Natural killer cell treated with Interleukin-12 subunit alpha and Interleukin-12 subunit beta and Interleukin-15 and Interleukin-18, amount 100 ng/mL, for 72 hours (primary cell): ENCODE results near the gene MEGF6. TPM values are rescaled to one million over a fixed set of nuclear protein-coding genes. Genes with fewer than 3 reads are reported as not detected.

Experiments
- ATAC-seq, 2 donors: fragments of 150-1000 bp; cut with Tn5 transposase in 1 of 2; sonication (Bioruptor Pico), chemical (Tn5 transposase) in 1 of 2; 2 replicates each; pipeline ENCODE4 v1.10.0; 2021
- DNase-seq: peaks from one replicate; pipeline ENCODE4 v3.0.0; 2022; ENCODE audit warnings: low spot score
- H3K27ac Mint-ChIP-seq, 2 donors: 1 replicate in 1 of 2; 2 replicates in 1 of 2; pipeline ENCODE4 v1.8.0; 2022; ENCODE audit warnings: mixed read lengths in 2 of 2, mild to moderate bottlenecking in 1 of 2, moderate library complexity in 1 of 2
- H3K27me3 Mint-ChIP-seq, 2 donors: 1 replicate in 1 of 2; 2 replicates in 1 of 2; pipeline ENCODE4 v1.8.0; 2022; ENCODE audit warnings: mixed read lengths in 2 of 2
- H3K36me3 Mint-ChIP-seq: one replicate; pipeline ENCODE4 v1.8.0; 2022; ENCODE audit warnings: mixed read lengths
- H3K4me1 Mint-ChIP-seq, 2 donors: 1 replicate in 1 of 2; 2 replicates in 1 of 2; pipeline ENCODE4 v1.8.0; 2022; ENCODE audit warnings: low read depth in 2 of 2, mixed read lengths in 2 of 2, mild to moderate bottlenecking in 1 of 2
- H3K4me3 Mint-ChIP-seq: one replicate; pipeline ENCODE4 v1.8.0; 2022; ENCODE audit warnings: mixed read lengths
- H3K9me3 Mint-ChIP-seq: 2 replicates; pipeline ENCODE4 v1.8.0; 2022; ENCODE audit warnings: mixed read lengths
- total RNA-seq, 2 donors: library from RNA; stranded (reverse); gene quantifications; one replicate each; pipeline ENCODE4 v1.2.3, GENCODE V29; 2022

MEGF6 gene
- total RNA-seq, 2 donors from 2014 or later = 0.36 to 1.6 TPM

DNA sequence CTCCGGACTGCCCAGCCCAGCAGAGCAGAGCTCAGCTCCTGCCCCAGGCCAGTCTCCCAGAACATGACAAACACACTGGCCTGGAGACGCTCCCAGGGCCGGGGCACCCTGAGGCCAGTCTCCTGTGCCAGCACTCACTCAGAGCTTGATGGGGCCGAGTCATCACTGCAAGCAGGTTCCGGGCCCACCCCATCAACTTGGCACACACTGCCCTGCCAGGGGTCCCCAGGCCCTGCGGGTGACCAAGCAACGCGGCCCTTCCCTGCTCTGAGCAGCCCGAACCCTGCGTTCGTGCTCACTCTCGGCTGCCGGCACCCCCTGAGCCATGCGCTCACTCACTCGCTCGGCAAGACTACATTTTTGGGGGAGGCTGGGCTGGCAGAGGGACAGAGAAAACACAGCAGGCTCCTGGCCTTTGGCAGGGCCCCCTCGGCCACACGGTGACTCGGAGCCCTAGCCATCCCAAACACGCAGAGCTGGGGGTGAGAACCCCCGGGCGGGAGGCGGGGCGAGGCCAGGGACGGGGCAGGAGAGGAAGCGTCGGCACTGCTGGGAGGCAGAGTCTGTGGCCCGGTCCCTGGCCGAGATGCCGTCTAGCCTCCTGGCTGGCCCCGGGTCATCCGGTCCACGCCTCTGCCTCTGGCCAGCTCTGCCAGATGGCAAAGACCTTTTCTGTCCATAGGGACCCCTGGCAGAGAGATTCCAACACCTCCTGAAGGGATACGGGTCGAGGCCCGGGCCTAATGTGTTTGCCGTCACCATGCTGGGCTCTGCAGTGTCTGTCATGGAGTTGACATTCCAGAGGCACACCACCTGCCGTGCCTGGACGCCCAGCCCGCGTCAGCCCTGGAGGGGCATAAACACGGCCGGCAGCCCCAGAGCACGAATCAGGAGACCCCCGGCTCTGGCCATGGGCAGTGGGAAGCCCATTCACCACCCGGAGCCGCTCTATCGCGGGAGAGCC, 68.0 kb downstream of the MEGF6 start:
- Mint-ChIP-seq H3K9me3 (no peaks in the 10 kb centered on the region), H3K4me1 (no peaks in the 10 kb centered on the region), H3K27me3 (no peaks in the 10 kb centered on the region), H3K27ac (no peak overlapping the region), H3K36me3 (no peaks in the 10 kb centered on the region), H3K4me3 (no peak overlapping the region)
- DNase-seq (no peak), ATAC-seq (no peak)

- Mint-ChIP-seq H3K4me3 (no peak overlapping the region), H3K36me3 (no peaks in the 10 kb centered on the region), H3K27me3 (no peaks in the 10 kb centered on the region), H3K9me3 (no peaks in the 10 kb centered on the region), H3K27ac (no peak overlapping the region), H3K4me1 (no peaks in the 10 kb centered on the region)
- DNase-seq (no peak), ATAC-seq (no peak)
Measured at GRCh38 chr1:3542676-3543075, 68.6 kb downstream of the MEGF6 start.

DNA sequence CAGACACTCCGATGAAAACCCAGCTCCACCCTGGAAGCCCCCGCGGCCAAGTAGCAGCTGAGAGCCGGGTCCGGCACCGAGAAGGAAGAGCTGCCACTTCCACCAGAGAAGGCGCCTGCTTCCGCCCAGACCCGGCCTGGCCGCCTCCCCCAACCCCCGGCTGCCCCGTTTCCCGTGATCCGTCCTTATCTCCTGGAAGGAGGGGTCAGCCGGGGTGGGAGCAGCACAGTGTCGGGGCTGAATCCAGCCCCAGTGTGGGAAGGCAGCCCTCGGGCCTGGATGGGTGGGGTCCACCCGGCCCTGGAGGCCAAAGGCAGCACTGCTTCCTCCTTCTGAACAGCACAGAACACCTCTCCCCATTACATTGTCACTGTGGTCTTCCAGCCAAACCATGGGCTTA, 69.4 kb downstream of the MEGF6 start:
- H3K9me3 Mint-ChIP-seq = no peaks in the 10 kb centered on the region
- H3K27ac Mint-ChIP-seq = no peak overlapping the region
- H3K36me3 Mint-ChIP-seq = no peaks in the 10 kb centered on the region
- no peak for ATAC-seq
- no peaks in the 10 kb centered on the region for H3K27me3 Mint-ChIP-seq
- H3K4me3 Mint-ChIP-seq = no peak overlapping the region
- DNase-seq = no peak
- no peaks in the 10 kb centered on the region for H3K4me1 Mint-ChIP-seq

GRCh38 chr1:3541465-3541864, 69.8 kb downstream of the MEGF6 start:
- ATAC-seq (no peak), DNase-seq (no peak)
- no peaks in the 10 kb centered on the region for H3K27me3 Mint-ChIP-seq
- H3K36me3 Mint-ChIP-seq = no peaks in the 10 kb centered on the region
- H3K4me1 Mint-ChIP-seq = no peaks in the 10 kb centered on the region
- H3K9me3 Mint-ChIP-seq = no peaks in the 10 kb centered on the region
- no peak overlapping the region for H3K27ac Mint-ChIP-seq
- H3K4me3 Mint-ChIP-seq = no peak overlapping the region

GRCh38 chr1:3540876-3541275, 70.4 kb downstream of the MEGF6 start:
- Mint-ChIP-seq H3K27me3 (no peaks in the 10 kb centered on the region), H3K36me3 (no peaks in the 10 kb centered on the region)

GRCh38 chr1:3539707-3540425, 71.4 kb downstream of the MEGF6 start:
- ATAC-seq (no peak), DNase-seq (no peak)
- Mint-ChIP-seq H3K4me1 (no peaks in the 10 kb centered on the region), H3K9me3 (no peaks in the 10 kb centered on the region), H3K27me3 (no peaks in the 10 kb centered on the region), H3K27ac (no peak overlapping the region), H3K4me3 (no peak overlapping the region), H3K36me3 (no peaks in the 10 kb centered on the region)

More at GRCh38 chr1:3540876-3541275, 70.4 kb downstream of the MEGF6 start:
- no peaks in the 10 kb centered on the region for H3K4me1 Mint-ChIP-seq
- no peak overlapping the region for H3K4me3 Mint-ChIP-seq
- no peak for ATAC-seq
- no peak overlapping the region for H3K27ac Mint-ChIP-seq
- no peaks in the 10 kb centered on the region for H3K9me3 Mint-ChIP-seq
- DNase-seq = no peak

GRCh38 chr1:3537359-3537758, 73.9 kb downstream of the MEGF6 start:
- Mint-ChIP-seq H3K27ac (no peak overlapping the region), H3K27me3 (no peaks in the 10 kb centered on the region), H3K9me3 (no peaks in the 10 kb centered on the region), H3K4me3 (no peak overlapping the region), H3K4me1 (no peaks in the 10 kb centered on the region), H3K36me3 (no peaks in the 10 kb centered on the region)
- ATAC-seq = no peak
- DNase-seq = no peak

GRCh38 chr1:3536420-3537195, 74.7 kb downstream of the MEGF6 start:
- Mint-ChIP-seq H3K36me3 (no peaks in the 10 kb centered on the region), H3K27me3 (peaks cover 0 to 2% of the 10 kb centered on the region in 2 donors), H3K27ac (no peak overlapping the region), H3K9me3 (no peaks in the 10 kb centered on the region), H3K4me1 (no peaks in the 10 kb centered on the region), H3K4me3 (no peak overlapping the region)
- DNase-seq (no peak), ATAC-seq (no peak)

DNA sequence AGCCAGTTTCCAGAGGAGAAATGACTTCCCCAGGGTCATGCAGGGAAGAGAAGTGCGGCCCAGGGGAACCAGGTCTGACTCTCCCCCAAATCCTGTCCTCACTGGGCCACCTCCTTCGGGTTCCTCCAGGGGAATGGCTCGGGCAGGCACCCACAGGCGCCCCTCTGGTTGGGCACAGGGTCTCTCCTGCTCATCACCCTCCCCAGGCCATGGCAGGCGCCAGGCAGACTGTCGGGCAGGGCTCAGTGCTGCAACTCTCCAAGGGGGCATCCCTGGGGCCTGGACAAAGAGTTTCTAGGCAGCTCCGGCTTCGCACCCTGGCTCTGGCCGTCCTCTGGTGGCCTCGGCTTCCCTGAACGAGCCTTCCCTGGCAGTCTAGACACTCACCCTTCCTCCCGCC, 75.6 kb downstream of the MEGF6 start:
- Mint-ChIP-seq H3K9me3 (no peaks in the 10 kb centered on the region), H3K27me3 (peaks cover 0 to 5% of the 10 kb centered on the region in 2 donors), H3K4me1 (no peaks in the 10 kb centered on the region), H3K27ac (no peak overlapping the region), H3K36me3 (no peaks in the 10 kb centered on the region), H3K4me3 (no peak overlapping the region)
- ATAC-seq = no peak
- no peak for DNase-seq

GRCh38 chr1:3534803-3535637, 76.3 kb downstream of the MEGF6 start:
- Mint-ChIP-seq H3K9me3 (no peaks in the 10 kb centered on the region), H3K36me3 (no peaks in the 10 kb centered on the region), H3K4me1 (no peaks in the 10 kb centered on the region), H3K27ac (no peak overlapping the region), H3K4me3 (no peak overlapping the region), H3K27me3 (peaks cover 0 to 5% of the 10 kb centered on the region in 2 donors)
- no peak for DNase-seq
- no peak for ATAC-seq

DNA sequence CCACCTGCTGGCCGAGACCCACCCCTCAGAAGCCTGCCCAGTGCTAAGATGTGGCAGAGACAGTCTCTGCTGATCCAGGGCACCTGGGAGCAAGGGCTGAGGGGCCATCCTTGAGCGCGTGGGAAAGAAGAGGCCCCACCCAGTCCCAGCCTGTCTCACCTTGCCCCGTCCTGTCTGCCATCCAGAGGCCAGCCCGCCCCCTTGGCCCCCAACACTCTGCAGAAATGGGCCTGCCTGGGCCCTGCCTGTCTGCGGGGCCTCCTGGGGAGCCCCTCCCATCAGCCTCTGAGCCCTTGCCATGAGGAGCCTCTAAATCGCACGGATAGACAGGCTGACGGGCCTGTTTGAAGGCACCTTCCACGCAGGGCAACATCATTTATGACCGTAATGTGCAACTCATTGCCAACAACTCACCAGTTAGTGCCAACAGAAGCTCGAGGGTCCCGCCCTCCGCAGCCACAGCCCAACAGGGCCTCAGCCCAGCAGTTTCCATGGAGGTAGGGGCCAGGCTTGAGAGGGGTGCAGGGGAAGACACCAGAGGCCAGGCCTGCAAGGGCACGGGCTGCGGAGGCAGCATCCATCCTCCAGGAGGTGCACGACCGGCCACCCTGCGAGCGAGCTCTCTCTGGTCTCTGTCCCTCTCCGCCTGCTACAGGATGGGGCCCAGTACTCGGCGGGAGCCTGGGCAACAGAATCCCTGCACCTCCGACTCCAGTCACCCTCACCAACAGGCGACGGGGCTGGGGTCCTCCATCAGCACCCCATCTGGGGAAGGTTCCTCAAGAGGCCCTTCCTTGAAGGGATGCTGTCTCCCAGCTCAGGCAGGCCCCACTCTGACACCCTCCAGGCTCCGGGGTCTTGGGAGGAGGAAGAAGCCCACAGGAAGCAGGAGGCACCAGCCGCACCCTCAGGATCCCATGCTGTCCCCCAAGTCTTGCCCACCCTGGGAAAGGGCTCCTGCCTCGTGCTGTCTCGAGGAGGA, 78.0 kb downstream of the MEGF6 start:
- ATAC-seq (no peak), DNase-seq (no peak)
- Mint-ChIP-seq H3K27ac (no peak overlapping the region), H3K27me3 (peaks cover 0 to 5% of the 10 kb centered on the region in 2 donors), H3K4me3 (no peak overlapping the region), H3K36me3 (no peaks in the 10 kb centered on the region), H3K9me3 (no peaks in the 10 kb centered on the region), H3K4me1 (no peaks in the 10 kb centered on the region)

- Mint-ChIP-seq H3K9me3 (no peaks in the 10 kb centered on the region), H3K27ac (no peak overlapping the region), H3K4me3 (no peak overlapping the region), H3K27me3 (peaks cover 0 to 5% of the 10 kb centered on the region in 2 donors), H3K4me1 (no peaks in the 10 kb centered on the region), H3K36me3 (no peaks in the 10 kb centered on the region)
- ATAC-seq = no peak
- DNase-seq = no peak
Measured at GRCh38 chr1:3531928-3532327, 79.4 kb downstream of the MEGF6 start.
